OCI-LY3 (cell line): ENCODE results near the gene CUBN.

Experiments used
- H2AFZ ChIP-seq: fragments of 200-600, 300-600 bp; shearing (Covaris generic); 2 replicates; pipeline ENCODE4 v1.6.0; 2014; ENCODE audit warnings: antibody characterized with exemption, low read depth, low read length
- H3K27ac ChIP-seq: fragments of 200-600, 300-600 bp; sonication (generic); 2 replicates; pipeline ENCODE4 v1.5.1; 2014; ENCODE audit warnings: mild to moderate bottlenecking, low read length, moderate library complexity, mixed read lengths
- H3K27me3 ChIP-seq: fragments of 200-600, 300-600 bp; sonication (generic); 2 replicates; pipeline ENCODE4 v1.6.1; 2014; ENCODE audit warnings: low read depth, low read length, mixed read lengths
- H3K36me3 ChIP-seq: fragments of 200-600, 300-600 bp; sonication (generic); replicated peaks from 2 replicates; pipeline ENCODE3; 2014; ENCODE audit warnings: low read depth, low read length, mixed read lengths
- H3K4me1 ChIP-seq: fragments of 300-600, 200-600 bp; sonication (generic); 2 replicates; pipeline ENCODE4 v1.6.1; 2014; ENCODE audit warnings: low read length, mixed read lengths
- H3K4me2 ChIP-seq: fragments of 200-600, 300-600 bp; sonication (generic); 2 replicates; pipeline ENCODE4 v1.6.1; 2014; ENCODE audit warnings: low read length, mixed read lengths
- H3K4me3 ChIP-seq: fragments of 300-600, 200-600 bp; sonication (generic); 2 replicates; pipeline ENCODE4 v1.5.1; 2014; ENCODE audit warnings: antibody characterized with exemption, mild to moderate bottlenecking, low read length, moderate library complexity
- H3K79me2 ChIP-seq: fragments of 300-600, 200-600 bp; shearing (Covaris generic); 2 replicates; pipeline ENCODE4 v1.6.1; 2014; ENCODE audit warnings: mild to moderate bottlenecking, low read length, mixed read lengths
- H3K9ac ChIP-seq: fragments of 300-600, 200-600 bp; shearing (Covaris generic); 2 replicates; pipeline ENCODE4 v1.6.0; 2014; ENCODE audit warnings: mild to moderate bottlenecking, low read length, moderate library complexity
- H3K9me3 ChIP-seq: fragments of 200-600, 300-600 bp; shearing (Covaris generic); 2 replicates; pipeline ENCODE4 v1.6.1; 2014; ENCODE audit warnings: low read length, mixed read lengths; ENCODE audit not compliant: insufficient read depth
- H4K20me1 ChIP-seq: fragments of 200-600, 300-600 bp; sonication (generic); 2 replicates; pipeline ENCODE4 v1.6.1; 2016; ENCODE audit warnings: low read length, mixed read lengths; ENCODE audit not compliant: insufficient read depth
- EZH2phosphoT487 ChIP-seq: fragments of 200-600 bp; shearing (Covaris generic); IDR thresholded peaks from 2 replicates; pipeline ENCODE4 v1.6.1; 2018; ENCODE audit warnings: antibody characterized with exemption, mixed run types, low read depth
- TF ChIP-seq, protein P1 (sequence below): fragments of 200-600, 300-600 bp; sonication (generic); IDR thresholded peaks from 2 replicates; pipeline ENCODE4 v1.5.1; 2014; ENCODE audit warnings: antibody characterized with exemption, low read length, low read depth

Gene CUBN

GRCh38 chr10:17126327-17126726 lies 3.3 kb downstream of the CUBN start:
- no peak overlapping the region for H2AFZ ChIP-seq

GRCh38 chr10:17125206-17125893 lies 4.3 kb downstream of the CUBN start:
- no peaks in the 10 kb centered on the region for H3K36me3 ChIP-seq
- H4K20me1 ChIP-seq: no peaks in the 10 kb centered on the region
- H3K4me3 ChIP-seq: no peak overlapping the region
- no peak overlapping the region for H3K9ac ChIP-seq
- H3K4me2 ChIP-seq: no peak overlapping the region
- no peak overlapping the region for H3K27ac ChIP-seq
- H2AFZ ChIP-seq: no peak overlapping the region
- no peaks in the 10 kb centered on the region for H3K9me3 ChIP-seq
- H3K4me1 ChIP-seq: no peaks in the 10 kb centered on the region
- no peak for TF ChIP-seq EZH2phosphoT487
- TF ChIP-seq, protein P1, sequence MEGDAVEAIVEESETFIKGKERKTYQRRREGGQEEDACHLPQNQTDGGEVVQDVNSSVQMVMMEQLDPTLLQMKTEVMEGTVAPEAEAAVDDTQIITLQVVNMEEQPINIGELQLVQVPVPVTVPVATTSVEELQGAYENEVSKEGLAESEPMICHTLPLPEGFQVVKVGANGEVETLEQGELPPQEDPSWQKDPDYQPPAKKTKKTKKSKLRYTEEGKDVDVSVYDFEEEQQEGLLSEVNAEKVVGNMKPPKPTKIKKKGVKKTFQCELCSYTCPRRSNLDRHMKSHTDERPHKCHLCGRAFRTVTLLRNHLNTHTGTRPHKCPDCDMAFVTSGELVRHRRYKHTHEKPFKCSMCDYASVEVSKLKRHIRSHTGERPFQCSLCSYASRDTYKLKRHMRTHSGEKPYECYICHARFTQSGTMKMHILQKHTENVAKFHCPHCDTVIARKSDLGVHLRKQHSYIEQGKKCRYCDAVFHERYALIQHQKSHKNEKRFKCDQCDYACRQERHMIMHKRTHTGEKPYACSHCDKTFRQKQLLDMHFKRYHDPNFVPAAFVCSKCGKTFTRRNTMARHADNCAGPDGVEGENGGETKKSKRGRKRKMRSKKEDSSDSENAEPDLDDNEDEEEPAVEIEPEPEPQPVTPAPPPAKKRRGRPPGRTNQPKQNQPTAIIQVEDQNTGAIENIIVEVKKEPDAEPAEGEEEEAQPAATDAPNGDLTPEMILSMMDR: no peak
- H3K27me3 ChIP-seq: no peaks in the 10 kb centered on the region
- no peaks in the 10 kb centered on the region for H3K79me2 ChIP-seq

More at GRCh38 chr10:17126327-17126726, 3.3 kb downstream of the CUBN start:
- Histone ChIP-seq H3K4me3 (no peak overlapping the region), H3K4me2 (no peak overlapping the region), H4K20me1 (no peaks in the 10 kb centered on the region), H3K9ac (no peak overlapping the region), H3K9me3 (no peaks in the 10 kb centered on the region), H3K4me1 (no peaks in the 10 kb centered on the region), H3K36me3 (no peaks in the 10 kb centered on the region), H3K27me3 (no peaks in the 10 kb centered on the region), H3K79me2 (no peaks in the 10 kb centered on the region), H3K27ac (no peak overlapping the region)
- TF ChIP-seq EZH2phosphoT487: no peak
- TF ChIP-seq, protein P1: no peak

GRCh38 chr10:17123961-17124360 lies 5.7 kb downstream of the CUBN start:
- no peaks in the 10 kb centered on the region for H3K36me3 ChIP-seq
- H3K4me2 ChIP-seq: no peak overlapping the region
- H2AFZ ChIP-seq: no peak overlapping the region
- H3K27ac ChIP-seq: no peak overlapping the region
- TF ChIP-seq EZH2phosphoT487: no peak
- TF ChIP-seq, protein P1: no peak
- H3K4me1 ChIP-seq: no peaks in the 10 kb centered on the region
- H3K9me3 ChIP-seq: no peaks in the 10 kb centered on the region
- no peak overlapping the region for H3K4me3 ChIP-seq
- no peaks in the 10 kb centered on the region for H3K79me2 ChIP-seq
- H3K27me3 ChIP-seq: no peaks in the 10 kb centered on the region
- H3K9ac ChIP-seq: no peak overlapping the region
- H4K20me1 ChIP-seq: no peaks in the 10 kb centered on the region

DNA sequence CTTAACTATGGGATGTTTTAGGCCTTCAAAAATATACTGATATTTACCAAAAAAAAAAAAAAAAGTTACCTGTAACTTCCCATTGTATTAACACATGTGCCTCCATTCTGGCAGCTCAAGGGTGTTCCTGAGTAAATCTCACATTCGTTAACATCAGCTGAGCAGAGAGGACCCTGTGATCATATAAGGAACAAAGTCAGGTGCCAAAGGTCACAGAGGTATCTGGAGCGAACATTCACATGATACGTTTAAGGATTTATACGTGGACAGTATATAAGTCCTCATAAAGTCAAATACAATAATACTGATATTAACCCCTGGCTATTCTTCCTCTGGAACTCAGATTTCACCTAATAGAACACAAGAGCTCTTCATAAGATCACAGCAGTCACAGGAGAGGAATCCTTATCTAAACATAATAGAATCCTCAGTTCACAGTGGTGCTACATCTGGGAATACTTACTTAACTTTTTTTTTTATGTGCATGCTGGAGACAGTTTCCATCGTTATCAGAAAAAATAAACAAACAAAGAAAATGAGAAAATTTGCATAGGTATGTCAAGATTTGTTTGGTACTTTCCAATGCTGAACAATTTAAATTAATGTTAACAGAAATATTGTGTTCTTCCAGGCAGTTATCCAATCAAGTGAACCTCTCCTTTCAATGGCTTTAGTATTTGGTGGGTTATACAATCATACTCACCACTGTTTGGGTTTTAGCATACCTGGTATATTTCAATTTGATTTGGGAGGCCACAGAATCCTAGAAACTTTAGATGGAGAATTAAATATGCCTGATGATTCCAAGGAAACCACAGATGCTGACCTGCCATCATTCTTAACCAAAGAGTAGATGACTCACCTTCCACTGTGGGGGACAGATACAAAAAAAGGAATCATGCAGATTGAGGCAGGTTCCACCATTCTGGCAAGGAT lies 6.6 kb downstream of the CUBN start:
- no peak for TF ChIP-seq EZH2phosphoT487
- TF ChIP-seq, protein P1: no peak
- Histone ChIP-seq H3K79me2 (no peaks in the 10 kb centered on the region), H2AFZ (no peak overlapping the region), H3K9ac (no peak overlapping the region), H3K27me3 (no peaks in the 10 kb centered on the region), H3K4me1 (no peaks in the 10 kb centered on the region), H4K20me1 (no peaks in the 10 kb centered on the region), H3K4me2 (no peak overlapping the region), H3K36me3 (no peaks in the 10 kb centered on the region), H3K4me3 (no peak overlapping the region), H3K27ac (no peak overlapping the region), H3K9me3 (no peaks in the 10 kb centered on the region)
